HepG2 (cell line): ENCODE data around the gene CFAP119. TPM values are rescaled to one million over a fixed set of nuclear protein-coding genes. Genes with fewer than 3 reads are reported as not detected.

ENCODE experiments used
- ADNP ChIP-seq: sonication (generic); formaldehyde crosslinking; IDR thresholded peaks from 2 replicates; pipeline ENCODE4 v1.4.0; 2020; ENCODE audit warnings: missing genetic modification reagents
- DMAP1 ChIP-seq: IDR thresholded peaks from 2 replicates; pipeline ENCODE4 v1.6.1; 2016
- ELF4 ChIP-seq: sonication (generic); formaldehyde crosslinking; IDR thresholded peaks from 2 replicates; pipeline ENCODE4 v1.5.0; 2020; ENCODE audit warnings: missing genetic modification reagents, mild to moderate bottlenecking, moderate library complexity, borderline replicate concordance
- FOSL1 ChIP-seq: sonication (generic); formaldehyde crosslinking; IDR thresholded peaks from 2 replicates; pipeline ENCODE4 v1.9.0; 2021; ENCODE audit warnings: missing genetic modification reagents, borderline replicate concordance
- GABPB1 ChIP-seq: IDR thresholded peaks from 2 replicates; pipeline ENCODE4 v1.6.1; 2016; ENCODE audit warnings: mild to moderate bottlenecking, missing genetic modification reagents, moderate library complexity, missing compliant biosample characterization
- NR2C2 ChIP-seq: sonication (generic); formaldehyde crosslinking; IDR thresholded peaks from 2 replicates; pipeline ENCODE4 v1.4.0; 2020; ENCODE audit warnings: missing genetic modification reagents, mild to moderate bottlenecking, moderate library complexity, borderline replicate concordance
- PAF1 ChIP-seq: IDR thresholded peaks from 2 replicates; pipeline ENCODE4 v1.6.1; 2016; ENCODE audit warnings: missing genetic modification reagents, missing compliant biosample characterization
- RXRB ChIP-seq: IDR thresholded peaks from 2 replicates; pipeline ENCODE4 v1.6.1; 2016; ENCODE audit warnings: borderline replicate concordance, missing genetic modification reagents, missing compliant biosample characterization
- TOPORS ChIP-seq: sonication (generic); formaldehyde crosslinking; IDR thresholded peaks from 2 replicates; pipeline ENCODE4 v1.8.0; 2023; ENCODE audit warnings: mild to moderate bottlenecking, missing genetic modification reagents
- ZBTB8A ChIP-seq: sonication (generic); formaldehyde crosslinking; IDR thresholded peaks from 2 replicates; pipeline ENCODE4 v1.4.0; 2020; ENCODE audit warnings: mild to moderate bottlenecking, low read depth, missing genetic modification reagents, borderline replicate concordance
- ZNF564 ChIP-seq: sonication (generic); formaldehyde crosslinking; IDR thresholded peaks from 2 replicates; pipeline ENCODE4 v1.8.1; 2023; ENCODE audit warnings: mild to moderate bottlenecking, missing genetic modification reagents
- ZNF629 ChIP-seq: sonication (generic); formaldehyde crosslinking; conservative IDR thresholded peaks from 2 replicates; pipeline ENCODE4 v1.5.0; 2020; ENCODE audit warnings: missing genetic modification reagents
- ZNF703 ChIP-seq: sonication (generic); formaldehyde crosslinking; IDR thresholded peaks from 2 replicates; pipeline ENCODE4 v1.5.1; 2020; ENCODE audit warnings: missing genetic modification reagents, mild to moderate bottlenecking, moderate library complexity, borderline replicate concordance
- ZSCAN31 ChIP-seq: sonication (generic); formaldehyde crosslinking; IDR thresholded peaks from 2 replicates; pipeline ENCODE4 v1.5.0; 2020; ENCODE audit warnings: low read depth, mild to moderate bottlenecking, missing genetic modification reagents
- polyA plus RNA-seq, 8 experiments: library from polyadenylated mRNA; depleted of rRNA in 3 of 8; stranded (reverse) in 7 of 8; unstranded in 1 of 8; fragments of >200 nt; fragmentation: Illumina TruSeq in 4 of 8; extraction: Trizol in 4 of 8; gene quantifications; 2 replicates each; pipeline versions ENCODE4 v1.2.1 to v1.2.3, GENCODE V29; 2011 to 2016; ENCODE audit warnings: low read depth in 4 of 8, missing spikeins in 1 of 8, mixed read lengths in 1 of 8; ENCODE audit not compliant: insufficient read depth in 1 of 8
- total RNA-seq, 5 experiments: library from RNA; depleted of rRNA; stranded (reverse); fragments of >200 nt; fragmentation: Illumina TruSeq; extraction: Trizol; gene quantifications; 2 replicates each; pipeline ENCODE4 v1.2.3, GENCODE V29; 2016; ENCODE audit warnings: low read depth in 1 of 5
- TF ChIP-seq, protein P1 (sequence below): sonication (generic); formaldehyde crosslinking; IDR thresholded peaks from 2 replicates; pipeline ENCODE4 v1.4.0; 2020; ENCODE audit warnings: mild to moderate bottlenecking, missing genetic modification reagents, borderline replicate concordance
- TF ChIP-seq, protein P2 (sequence below): sonication (generic); formaldehyde crosslinking; IDR thresholded peaks from 2 replicates; pipeline ENCODE4 v1.4.0; 2020; ENCODE audit warnings: mild to moderate bottlenecking, missing genetic modification reagents
- TF ChIP-seq, protein P3 (sequence below): sonication (generic); formaldehyde crosslinking; IDR thresholded peaks from 2 replicates; pipeline ENCODE4 v1.4.0; 2020; ENCODE audit warnings: missing genetic modification reagents
- TF ChIP-seq, protein P4 (sequence below): sonication (generic); formaldehyde crosslinking; IDR thresholded peaks from 2 replicates; pipeline ENCODE4 v1.4.0; 2020; ENCODE audit warnings: mild to moderate bottlenecking, missing genetic modification reagents
- TF ChIP-seq, protein P5 (sequence below): sonication (generic); formaldehyde crosslinking; IDR thresholded peaks from 2 replicates; pipeline ENCODE4 v1.4.0; 2020; ENCODE audit warnings: missing genetic modification reagents, borderline replicate concordance

The CFAP119 gene
- total and polyA plus RNA-seq, 2 of the 13 experiments (the other 11 are each of a cell fraction or from before 2014, with no cell fraction given): 6.4 TPM

DNA sequence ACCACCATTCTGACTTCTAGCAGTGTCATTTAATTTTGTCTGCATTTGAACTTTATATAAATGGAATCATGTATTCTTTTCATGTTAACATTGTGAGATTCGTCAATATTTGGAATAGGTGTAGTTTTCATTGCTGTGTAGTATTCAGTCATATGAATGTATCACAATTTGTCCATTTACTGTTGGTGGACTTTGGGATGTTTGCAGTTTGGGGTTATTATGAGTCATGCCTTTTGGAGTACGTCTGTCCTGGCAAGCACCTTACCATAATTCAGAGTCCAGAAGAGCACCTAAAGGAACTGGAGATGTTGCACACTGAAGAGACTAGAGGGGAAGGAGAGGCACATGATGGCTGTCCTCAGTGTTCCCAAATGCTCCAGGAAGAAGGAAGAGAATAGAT lies 16.8 kb downstream of the CFAP119 start (continued):
- TF ChIP-seq, protein P1, sequence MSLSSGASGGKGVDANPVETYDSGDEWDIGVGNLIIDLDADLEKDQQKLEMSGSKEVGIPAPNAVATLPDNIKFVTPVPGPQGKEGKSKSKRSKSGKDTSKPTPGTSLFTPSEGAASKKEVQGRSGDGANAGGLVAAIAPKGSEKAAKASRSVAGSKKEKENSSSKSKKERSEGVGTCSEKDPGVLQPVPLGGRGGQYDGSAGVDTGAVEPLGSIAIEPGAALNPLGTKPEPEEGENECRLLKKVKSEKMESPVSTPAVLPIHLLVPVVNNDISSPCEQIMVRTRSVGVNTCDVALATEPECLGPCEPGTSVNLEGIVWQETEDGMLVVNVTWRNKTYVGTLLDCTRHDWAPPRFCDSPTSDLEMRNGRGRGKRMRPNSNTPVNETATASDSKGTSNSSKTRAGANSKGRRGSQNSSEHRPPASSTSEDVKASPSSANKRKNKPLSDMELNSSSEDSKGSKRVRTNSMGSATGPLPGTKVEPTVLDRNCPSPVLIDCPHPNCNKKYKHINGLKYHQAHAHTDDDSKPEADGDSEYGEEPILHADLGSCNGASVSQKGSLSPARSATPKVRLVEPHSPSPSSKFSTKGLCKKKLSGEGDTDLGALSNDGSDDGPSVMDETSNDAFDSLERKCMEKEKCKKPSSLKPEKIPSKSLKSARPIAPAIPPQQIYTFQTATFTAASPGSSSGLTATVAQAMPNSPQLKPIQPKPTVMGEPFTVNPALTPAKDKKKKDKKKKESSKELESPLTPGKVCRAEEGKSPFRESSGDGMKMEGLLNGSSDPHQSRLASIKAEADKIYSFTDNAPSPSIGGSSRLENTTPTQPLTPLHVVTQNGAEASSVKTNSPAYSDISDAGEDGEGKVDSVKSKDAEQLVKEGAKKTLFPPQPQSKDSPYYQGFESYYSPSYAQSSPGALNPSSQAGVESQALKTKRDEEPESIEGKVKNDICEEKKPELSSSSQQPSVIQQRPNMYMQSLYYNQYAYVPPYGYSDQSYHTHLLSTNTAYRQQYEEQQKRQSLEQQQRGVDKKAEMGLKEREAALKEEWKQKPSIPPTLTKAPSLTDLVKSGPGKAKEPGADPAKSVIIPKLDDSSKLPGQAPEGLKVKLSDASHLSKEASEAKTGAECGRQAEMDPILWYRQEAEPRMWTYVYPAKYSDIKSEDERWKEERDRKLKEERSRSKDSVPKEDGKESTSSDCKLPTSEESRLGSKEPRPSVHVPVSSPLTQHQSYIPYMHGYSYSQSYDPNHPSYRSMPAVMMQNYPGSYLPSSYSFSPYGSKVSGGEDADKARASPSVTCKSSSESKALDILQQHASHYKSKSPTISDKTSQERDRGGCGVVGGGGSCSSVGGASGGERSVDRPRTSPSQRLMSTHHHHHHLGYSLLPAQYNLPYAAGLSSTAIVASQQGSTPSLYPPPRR (CRISPR knock-in tag): no peak
- TF ChIP-seq ELF4 (CRISPR knock-in tag) (no peak), ZSCAN31 (CRISPR knock-in tag) (no peak), ZNF564 (CRISPR knock-in tag) (no peak), ZBTB8A (no peak), FOSL1 (CRISPR knock-in tag) (peak; percentile 52; the same call in 1 of the 2 replicates), ZNF629 (peak; percentile 65; the same call in 1 of the 2 replicates), TOPORS (CRISPR knock-in tag) (no peak), PAF1 (no peak), ZNF703 (CRISPR knock-in tag) (no peak), ADNP (CRISPR knock-in tag) (no peak), DMAP1 (no peak), GABPB1 (CRISPR knock-in tag) (no peak), RXRB (CRISPR knock-in tag) (peak; percentile 87), NR2C2 (CRISPR knock-in tag) (peak; percentile 27; the same call in 1 of the 2 replicates)
- TF ChIP-seq, protein P2, sequence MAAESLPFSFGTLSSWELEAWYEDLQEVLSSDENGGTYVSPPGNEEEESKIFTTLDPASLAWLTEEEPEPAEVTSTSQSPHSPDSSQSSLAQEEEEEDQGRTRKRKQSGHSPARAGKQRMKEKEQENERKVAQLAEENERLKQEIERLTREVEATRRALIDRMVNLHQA: no peak
- TF ChIP-seq, protein P3, sequence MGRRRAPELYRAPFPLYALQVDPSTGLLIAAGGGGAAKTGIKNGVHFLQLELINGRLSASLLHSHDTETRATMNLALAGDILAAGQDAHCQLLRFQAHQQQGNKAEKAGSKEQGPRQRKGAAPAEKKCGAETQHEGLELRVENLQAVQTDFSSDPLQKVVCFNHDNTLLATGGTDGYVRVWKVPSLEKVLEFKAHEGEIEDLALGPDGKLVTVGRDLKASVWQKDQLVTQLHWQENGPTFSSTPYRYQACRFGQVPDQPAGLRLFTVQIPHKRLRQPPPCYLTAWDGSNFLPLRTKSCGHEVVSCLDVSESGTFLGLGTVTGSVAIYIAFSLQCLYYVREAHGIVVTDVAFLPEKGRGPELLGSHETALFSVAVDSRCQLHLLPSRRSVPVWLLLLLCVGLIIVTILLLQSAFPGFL (CRISPR knock-in tag): no peak
- TF ChIP-seq, protein P4, sequence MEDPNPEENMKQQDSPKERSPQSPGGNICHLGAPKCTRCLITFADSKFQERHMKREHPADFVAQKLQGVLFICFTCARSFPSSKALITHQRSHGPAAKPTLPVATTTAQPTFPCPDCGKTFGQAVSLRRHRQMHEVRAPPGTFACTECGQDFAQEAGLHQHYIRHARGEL (CRISPR knock-in tag): no peak
- TF ChIP-seq, protein P5, sequence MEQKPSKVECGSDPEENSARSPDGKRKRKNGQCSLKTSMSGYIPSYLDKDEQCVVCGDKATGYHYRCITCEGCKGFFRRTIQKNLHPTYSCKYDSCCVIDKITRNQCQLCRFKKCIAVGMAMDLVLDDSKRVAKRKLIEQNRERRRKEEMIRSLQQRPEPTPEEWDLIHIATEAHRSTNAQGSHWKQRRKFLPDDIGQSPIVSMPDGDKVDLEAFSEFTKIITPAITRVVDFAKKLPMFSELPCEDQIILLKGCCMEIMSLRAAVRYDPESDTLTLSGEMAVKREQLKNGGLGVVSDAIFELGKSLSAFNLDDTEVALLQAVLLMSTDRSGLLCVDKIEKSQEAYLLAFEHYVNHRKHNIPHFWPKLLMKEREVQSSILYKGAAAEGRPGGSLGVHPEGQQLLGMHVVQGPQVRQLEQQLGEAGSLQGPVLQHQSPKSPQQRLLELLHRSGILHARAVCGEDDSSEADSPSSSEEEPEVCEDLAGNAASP (CRISPR knock-in tag): no peak; the same call in 1 of the 2 replicates
